Stimulated activated naive CD4-positive, alpha-beta T cell treated with Interleukin-2 at 50 U/mL for 16 hours (primary cell): ENCODE measurements around the gene MREG.

ENCODE experiments used
- DNase-seq: peaks from one replicate; lab custom pipeline; 2025; lab: John Stamatoyannopoulos, UW

The MREG gene, protein sequence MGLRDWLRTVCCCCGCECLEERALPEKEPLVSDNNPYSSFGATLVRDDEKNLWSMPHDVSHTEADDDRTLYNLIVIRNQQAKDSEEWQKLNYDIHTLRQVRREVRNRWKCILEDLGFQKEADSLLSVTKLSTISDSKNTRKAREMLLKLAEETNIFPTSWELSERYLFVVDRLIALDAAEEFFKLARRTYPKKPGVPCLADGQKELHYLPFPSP

DNA sequence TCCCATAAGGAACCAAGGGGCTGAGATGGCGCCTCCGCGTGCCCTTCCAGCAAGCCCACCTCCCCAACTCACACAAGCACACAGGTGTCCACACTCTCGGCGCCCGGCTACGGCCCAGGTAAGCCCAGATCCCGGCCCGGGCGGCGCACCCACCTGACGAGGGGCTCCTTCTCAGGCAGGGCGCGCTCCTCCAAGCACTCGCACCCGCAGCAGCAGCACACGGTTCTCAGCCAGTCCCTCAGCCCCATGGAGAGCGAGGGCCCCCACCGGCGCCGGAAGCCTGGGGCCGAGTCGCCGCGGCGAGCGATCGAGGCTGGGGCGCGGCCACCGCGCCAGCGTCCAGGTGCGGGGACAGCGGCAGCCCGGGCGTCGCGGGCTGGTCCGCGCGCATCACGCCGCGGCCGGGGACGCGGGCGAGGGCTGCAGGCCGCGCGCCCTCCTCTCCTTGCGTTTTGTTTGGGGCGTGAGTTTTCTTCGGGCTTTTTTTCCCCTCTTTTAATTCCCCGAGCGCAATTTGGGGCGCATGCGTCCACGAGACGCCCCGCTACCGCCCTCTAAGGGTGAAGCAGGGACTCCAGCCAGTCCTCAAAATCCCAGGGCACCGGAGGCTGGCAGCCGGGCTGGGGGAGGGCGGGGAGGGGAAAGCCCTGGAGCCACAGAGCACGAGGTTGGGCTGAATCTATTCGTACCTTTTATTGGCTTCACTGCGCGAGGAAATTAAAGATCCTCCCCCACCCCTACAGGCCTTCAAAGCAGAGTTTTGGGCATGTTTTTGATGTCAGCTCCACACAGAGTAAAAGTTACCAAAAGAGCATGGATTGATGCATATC is at the start of gene MREG:
Gene MREG, minus strand, starts transcription at position 472 of the 830 bp plus-strand sequence. Its CDS starts 224 bp downstream, at position 248.
- DNase-seq = peak; percentile 81

DNA sequence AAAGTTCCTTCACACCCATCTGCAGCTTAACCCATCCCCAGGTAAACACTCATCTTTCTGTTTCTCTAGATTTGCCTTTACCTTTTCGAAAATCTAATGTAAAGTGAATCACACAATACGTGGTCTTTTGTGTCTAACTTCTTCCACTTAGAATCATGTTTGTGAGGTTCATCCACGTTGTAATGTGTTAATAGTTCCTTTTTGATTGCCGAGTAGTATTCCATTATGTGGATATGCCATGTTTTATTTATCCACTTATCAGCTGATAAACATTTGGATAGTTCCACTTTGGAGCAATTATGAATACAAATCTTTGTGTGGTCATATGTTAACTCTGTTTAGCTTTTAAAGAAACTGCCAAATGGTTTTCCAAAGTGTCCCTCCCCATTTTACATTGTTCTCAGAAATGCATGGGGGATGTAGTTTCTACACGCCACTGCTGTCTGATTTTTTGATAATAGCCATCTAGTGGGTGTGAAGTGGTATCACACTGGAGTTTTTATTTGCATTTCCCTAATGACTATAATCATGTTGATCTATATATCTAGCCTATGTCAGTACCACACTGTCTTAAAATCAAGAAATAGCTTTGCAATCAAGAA is 46.0 kb upstream of the MREG start:
- no peak for DNase-seq

DNA sequence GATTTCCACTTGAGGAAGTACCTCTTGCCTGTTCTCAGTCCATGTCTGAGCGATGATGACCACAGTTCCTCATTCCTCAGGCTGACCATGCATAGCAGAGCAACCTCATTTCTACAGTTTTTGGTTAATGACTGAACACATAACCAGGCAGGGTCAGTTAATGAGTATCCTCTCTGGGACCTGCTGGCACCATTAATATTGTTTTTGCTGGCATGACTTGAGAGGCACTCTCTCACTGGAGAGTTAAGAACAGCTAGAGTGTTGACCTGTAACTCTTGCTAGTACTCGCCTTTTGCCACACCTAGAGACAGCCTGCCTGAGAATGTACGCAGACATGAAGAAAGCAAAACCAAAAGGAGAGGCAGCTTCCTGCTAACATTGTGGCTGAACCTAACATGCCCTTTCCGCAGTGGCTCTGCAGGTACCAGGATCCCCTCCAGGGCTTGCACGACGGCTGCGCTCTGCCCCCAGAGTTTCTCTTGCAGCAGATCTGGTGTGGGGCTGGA is 44.4 kb upstream of the MREG start:
- peak; percentile 39 for DNase-seq

DNA sequence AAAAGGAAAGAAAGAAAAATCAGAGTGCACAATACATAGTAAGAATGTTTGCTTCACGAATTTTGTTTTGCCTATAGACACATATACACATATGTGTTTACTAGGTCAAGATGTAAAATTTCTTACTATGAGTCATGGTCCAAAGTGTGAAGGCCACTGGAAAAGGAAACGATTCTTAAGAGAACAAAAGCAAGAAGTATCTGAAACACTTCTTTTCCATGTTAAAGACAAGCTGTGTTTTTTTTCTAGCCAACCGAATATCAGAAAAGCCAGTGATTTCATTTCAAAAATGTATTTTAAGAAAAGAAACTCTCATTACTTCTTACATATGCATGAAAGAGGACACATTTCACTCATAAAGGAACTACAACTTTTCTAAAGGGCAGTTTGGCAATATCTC is 43.4 kb upstream of the MREG start:
- DNase-seq = no peak

DNA sequence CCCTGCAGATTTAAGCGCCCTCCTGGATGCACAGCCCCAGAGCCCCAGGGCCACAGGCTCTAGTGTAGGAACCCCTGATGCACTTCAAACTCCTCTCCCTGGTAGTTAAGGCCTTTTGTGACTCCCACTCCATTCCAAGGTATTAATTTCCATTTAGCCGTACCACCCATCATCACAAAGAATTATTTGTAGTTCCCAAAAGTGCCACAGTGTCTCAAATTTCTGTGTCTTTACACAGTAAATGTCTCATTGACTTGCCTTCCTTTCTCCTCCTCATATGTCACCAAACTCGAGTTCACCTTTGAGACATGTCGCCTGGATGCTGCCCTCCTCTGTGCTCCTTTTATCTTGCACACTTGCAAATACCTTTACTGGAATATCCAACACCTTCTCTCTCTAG is 42.3 kb upstream of the MREG start:
- no peak for DNase-seq

DNA sequence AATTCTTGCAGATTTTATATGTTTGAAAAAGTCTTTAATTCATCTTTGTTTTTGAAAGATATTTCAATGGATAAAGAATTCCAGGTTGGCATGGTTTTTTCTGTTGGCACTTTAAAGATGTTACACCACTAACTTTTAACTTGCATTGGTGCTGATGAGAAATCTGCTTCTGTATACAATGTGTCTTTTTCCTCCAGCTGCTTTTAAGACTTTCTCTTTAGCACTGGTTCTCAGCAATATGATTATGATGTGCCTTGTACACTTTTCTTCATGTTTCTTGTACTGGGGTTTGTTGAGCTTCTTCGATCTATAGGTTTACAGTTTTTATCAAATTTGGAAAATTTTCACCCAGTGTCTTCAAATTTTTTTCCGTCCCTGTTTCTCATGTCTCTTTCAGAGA is 39.1 kb upstream of the MREG start:
- DNase-seq = no peak

DNA sequence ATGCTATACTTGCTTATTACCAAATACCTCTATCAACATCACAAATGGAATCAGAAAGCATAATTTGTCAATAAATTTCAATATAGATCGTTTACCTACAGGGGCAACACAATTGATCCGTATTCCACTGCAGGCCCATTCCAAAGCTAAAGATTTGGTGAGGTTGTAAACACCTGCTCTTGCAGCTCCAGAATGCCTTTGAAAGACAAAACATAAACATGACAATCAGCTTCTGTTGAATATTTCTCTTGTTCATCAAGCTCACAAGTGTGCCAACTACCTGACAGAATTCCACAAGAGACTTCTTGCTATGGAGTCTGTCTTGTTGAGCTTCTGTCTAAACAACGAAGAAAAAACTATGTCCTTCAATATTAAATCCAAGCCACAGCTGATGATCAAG is 38.0 kb upstream of the MREG start:
- no peak for DNase-seq

DNA sequence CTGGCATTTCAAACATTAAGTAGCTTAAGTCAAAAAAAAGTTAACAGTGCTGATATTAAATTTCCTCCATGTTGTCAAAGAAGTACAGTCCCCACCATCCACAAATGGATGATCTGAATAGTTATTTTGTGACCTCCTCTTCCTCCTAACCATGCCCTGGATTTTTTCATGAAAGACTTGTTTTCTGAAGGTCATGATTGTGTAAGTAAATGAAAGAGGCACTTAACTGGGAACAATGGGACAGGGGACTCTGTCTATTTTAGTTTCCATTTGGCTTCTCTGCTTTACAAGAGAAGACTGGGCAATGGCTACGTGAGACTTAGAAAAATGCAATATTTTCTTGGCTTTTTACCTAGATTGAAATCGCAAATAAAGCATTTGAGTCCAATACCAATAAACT is 36.1 kb upstream of the MREG start:
- DNase-seq = no peak

DNA sequence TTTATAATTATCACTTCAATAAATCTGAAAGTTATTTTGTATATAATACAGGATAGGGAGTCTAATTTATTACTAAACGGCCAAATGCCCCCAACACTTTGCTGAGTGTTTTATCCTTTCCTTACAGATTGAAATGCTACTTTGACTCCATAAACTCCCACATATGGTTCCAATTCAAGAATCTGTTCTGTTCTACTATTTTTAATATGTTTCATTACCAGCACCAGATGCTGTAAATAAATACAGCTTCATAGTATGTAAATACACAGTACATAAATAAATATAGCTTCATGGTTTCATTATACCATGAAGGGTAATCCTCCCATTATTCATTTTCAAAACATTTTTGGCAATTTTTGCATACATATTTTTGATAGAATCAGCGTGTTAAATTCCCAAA is 34.0 kb upstream of the MREG start:
- no peak for DNase-seq

DNA sequence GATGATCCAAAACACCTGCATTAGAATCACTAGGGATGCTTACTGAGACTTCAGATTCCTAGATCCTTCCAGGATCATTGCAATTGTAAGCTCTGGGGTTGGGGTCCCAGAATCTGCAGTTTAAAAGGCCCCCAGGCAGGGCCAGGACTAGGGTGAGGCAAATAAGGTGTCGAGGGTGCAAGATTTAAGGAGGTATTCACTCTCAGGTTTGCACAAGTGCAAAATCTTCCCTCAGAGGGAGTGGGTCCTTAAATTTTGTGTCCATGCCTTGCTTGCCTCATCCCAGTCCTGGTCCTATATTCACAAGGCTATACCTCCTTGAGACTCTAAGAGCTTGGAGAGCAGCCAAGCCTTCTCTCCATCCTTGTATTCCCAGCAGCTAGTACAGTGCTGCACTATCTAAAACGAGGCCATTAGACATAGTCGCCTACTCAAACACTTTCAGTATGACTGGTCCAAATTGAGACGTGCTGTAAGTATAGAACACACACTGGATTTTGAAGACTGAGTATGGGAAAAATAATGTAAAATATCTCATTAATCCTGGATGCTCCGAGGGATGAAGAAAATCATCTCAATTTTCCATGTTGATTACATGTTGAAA is 31.6 kb upstream of the MREG start:
- no peak for DNase-seq

DNA sequence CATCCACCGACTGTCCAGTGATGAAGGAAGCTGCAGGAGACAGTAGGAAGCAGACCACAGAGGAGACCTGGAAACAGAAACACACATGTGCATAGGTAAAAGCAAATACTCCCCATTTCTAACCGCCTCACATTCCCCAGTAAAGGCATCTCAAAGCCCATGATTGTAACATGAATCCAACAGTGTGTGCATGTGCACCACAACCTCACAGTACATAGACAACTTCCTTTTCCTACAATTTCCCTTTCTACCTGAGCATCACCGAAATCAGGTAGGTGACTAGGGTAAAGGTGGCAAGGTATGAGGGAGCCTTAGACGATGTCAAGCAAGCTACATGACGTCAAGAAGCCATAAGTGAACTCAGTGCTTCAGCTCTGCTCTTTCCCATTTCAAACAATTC is 30.6 kb upstream of the MREG start:
- DNase-seq = no peak

DNA sequence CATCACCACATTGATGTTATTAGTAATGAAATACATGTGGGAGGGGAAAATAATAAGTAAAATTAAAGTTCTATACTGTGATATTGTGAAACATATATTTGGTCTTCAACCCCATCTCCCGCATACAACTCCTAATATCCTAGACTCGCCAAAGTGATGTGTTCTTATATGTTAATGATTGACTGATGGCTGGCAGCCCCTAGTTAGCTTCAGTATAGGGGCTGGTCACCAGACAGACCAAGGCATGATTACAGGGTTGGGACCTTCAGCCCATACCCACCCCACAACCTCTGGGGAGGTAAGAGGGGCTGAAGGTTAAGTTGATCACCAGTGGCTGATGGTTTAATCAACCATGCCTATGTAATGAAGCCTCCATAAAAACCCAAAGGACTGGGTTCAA is 28.1 kb upstream of the MREG start:
- no peak for DNase-seq

DNA sequence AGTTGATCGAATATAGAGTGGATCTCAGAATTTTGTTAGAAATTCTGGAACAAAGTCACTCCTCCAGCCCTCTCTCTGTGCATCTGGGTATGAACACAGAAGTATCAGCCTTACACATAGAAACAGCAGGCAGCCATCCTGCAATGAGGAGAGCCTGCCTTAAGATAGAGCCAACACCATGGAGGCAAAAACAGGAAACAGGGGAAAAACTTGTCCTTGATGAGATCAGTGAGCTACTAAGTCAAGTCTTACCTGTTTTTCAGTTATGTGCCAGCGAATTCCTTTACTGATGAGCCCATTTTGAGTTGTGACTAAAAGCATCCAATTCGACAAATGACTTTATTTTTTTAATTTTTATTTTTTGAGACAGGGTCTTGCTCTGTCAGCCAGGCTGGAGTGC is 26.6 kb upstream of the MREG start:
- DNase-seq = no peak

DNA sequence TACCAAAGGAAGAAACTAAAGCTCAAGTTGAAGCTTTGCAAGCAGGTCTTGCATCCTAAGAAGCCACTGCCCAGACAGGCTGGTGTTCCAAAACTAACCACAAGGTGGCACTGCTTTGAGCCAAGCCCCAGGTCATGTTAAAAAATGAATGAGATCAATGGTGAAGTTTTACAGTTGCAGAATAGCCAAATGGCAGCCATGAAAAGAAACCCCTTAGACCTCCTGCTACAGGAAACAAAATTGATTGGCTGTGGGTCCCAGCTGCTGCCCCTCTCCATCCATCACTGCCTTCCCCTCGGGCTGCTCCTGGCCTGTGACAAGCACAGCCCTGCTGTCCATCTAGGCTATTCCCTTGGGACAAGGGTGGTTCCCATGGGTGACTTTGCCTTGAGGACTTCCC is 20.7 kb upstream of the MREG start:
- DNase-seq = peak; percentile 66

DNA sequence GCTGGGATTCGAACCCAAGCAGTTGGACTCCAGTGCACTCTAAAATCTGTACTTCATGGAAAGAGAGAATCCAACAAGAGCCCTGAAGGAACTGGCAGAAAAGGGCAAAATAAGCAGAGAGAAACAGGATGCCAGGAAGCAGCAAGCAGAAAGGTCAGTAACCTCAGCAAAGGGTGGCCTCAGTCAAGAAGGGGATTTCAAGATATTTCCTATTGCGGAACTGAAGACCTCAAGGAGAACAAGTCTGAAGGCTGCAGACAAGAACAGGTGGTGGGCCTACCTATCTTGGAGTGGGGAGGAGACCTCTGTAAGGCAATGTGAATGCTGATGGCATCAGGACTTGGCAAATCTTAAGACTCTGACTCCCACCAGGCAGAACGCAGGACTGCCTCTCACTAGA is 20.1 kb upstream of the MREG start:
- DNase-seq = no peak

DNA sequence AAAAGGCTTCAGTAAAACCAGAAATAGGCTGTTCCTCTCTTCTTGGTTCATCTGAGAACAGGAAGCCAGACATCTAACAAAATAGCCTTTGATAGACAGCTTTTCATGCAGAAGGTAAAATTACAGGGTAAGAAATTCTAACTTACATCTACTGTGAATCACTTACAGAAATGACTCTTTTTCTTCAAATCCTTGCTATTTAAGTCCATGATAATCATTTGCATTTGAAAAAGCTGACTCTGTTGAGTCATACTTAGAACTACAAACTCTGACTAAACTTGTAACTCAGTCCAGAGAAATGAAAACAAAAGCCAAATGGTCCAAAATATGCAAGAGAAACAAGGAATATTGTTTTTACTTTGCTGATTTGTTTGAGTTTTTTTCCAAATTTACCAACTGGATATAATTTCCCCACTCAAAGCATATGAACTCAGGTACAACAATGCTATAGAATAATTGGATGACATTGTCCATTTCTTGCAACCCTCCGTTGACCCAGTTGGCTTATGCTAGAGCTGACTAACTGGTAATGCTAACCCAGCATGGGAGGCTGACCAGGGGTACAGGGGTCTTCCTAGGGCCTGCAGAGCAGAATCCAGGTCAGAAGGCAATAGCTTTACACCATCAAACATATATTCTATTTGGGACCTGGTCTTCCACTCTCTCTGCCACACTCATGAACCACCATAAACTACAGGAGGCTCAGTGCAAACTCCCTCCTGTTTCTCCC is 18.8 kb upstream of the MREG start:
- no peak for DNase-seq

DNA sequence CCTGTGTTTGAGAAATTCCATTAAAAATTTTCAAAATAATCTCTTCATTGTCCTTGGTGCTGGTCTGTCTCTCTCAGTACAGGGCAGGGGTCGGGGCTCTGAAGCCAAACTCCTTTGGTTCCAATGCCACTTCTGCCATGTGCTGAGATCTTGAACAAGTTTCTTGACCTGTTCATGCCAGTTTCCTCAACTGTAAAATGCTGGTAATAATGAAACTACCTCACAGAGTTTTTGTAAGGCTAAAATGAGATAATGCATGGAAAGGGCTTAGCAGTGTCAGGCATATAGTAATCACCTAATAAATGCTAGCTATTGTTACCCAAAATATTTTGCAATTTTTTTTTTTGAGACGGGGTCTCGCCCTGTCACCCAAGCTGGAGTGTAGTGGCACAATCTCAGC is 16.9 kb upstream of the MREG start:
- no peak for DNase-seq

DNA sequence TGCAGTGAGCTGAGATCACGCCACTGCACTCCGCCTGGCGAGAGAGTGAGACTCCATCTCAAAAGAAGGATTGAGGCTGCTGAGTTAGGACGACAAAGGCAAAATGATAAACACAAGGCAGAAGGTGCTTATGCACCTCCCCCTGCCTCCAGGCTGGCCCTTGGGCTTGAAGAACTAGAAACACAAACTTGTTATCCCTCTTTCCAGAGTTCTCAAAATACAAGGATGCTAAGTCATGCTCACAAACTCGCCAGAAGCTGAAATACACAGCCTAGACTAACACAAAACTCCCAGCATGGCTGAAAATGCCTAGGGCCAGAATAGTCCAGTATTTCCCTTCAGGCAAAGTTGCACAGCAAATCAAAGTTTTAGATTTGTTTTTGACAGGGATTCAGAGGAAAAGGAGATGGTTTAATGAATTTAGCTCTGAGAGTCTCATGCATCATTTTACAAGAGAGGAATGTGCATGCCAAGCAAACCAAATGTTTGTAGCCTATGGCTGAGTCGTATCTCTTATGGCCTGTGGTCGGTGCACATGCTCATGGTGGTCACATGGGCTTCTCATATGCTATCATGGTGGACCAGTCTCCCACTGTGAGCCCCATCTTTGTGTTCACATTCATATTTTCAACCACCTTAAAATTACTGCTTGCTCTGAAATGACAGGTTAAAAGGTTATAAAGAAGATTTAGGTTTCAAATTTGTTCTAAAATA is 16.2 kb upstream of the MREG start:
- no peak for DNase-seq

DNA sequence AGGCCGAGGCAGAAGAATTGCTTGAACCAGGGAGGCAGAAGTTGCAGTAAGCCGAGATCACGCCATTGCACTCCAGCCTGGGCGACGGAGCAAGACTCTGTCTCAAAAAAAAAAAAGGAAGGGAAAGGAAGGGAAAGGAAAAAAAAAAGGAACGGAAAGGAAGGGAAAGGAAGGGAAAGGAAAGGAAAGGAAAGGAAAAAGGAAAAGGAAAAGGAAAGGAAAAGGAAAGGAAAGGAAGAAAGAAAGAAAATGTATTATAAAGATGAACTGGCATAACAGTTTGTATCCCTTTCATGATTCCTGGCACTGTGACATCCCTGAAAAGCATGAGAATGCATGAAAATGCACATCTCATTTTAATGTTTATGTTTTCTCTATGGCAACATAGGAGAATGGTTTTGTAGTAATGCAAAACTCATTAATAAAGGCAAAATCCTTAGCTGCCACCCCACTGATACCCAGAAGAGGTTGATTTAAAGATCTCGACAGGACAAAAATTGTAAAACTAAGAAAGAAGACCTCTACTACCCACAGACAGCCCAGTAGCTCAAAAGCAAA is 11.5 kb upstream of the MREG start:
- DNase-seq = no peak

DNA sequence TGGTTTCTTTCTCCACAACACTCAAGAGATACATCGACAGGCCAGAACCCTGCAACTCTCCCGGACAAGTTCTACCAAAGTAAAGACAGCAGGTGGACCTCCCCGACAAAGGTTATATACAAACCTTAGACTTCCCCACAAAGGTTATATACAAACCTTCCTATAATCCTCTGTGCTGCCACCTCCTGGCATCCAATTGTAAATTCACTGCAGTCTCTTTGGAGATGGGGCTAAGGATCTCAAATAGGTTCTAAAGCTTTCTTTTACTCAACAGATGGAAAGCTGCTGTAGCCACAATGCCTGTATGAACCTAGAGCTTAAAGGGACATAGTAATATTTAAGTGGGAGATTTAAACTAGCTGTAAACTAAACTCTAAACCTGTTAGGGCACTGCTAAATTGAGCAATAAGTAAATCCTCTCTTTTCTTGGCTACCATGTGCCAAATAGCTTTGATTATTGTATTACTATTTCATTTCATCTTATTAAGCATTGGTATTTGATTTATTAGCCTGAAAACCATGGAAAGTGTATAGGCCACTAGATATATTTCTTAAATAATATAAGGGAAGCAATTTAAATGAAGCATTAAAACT is 9.8 kb upstream of the MREG start:
- DNase-seq = peak; percentile 23
